Right renal pelvis (tissue), 4 donors: ENCODE measurements around the gene PNPLA7. TPM values are rescaled to one million over a fixed set of nuclear protein-coding genes. Genes with fewer than 3 reads are reported as not detected.
"Not testable (repeated sequence)": the region's sequence is repeated elsewhere in the genome, so short reads cannot be mapped to it uniquely, and the experiment has no call there.

ENCODE experiments used
- DNase-seq, 4 donors: peaks; one replicate each; pipeline ENCODE4 v3.0.0-alpha.2; 2013; ENCODE audit warnings: low read depth in 4 of 4, low spot score in 3 of 4, missing footprints in 1 of 4
- polyA plus RNA-seq, 4 donors: library from polyadenylated mRNA; unstranded; fragments of 120-200 nt; gene quantifications; one replicate each; pipeline ENCODE4 v1.2.1, GENCODE V29; 2013; ENCODE audit not compliant: insufficient read length in 4 of 4

Gene PNPLA7
- polyA plus RNA-seq, 4 donors, result 1.6 to 2.7 (median 2.2) TPM

- DNase-seq, result no peak
Observed at GRCh38 chr9:137426018-137426681, 124.1 kb downstream of the PNPLA7 start.

GRCh38 chr9:137423514-137424291 is 126.5 kb downstream of the PNPLA7 start:
- DNase-seq, result no peak

GRCh38 chr9:137422604-137423513 is 127.3 kb downstream of the PNPLA7 start, which contains the start of the genes EXD3 and NOXA1:
Gene EXD3 (minus strand): TSS chr9:137423162. CDS start chr9:137395357, 27,805 bp downstream.
Gene NOXA1 (plus strand): TSS chr9:137423393. CDS start chr9:137423530, 137 bp downstream.
- peak; percentile 75 to 85 (median 79) for DNase-seq

GRCh38 chr9:137421838-137422603 is 128.2 kb downstream of the PNPLA7 start:
- DNase-seq, result no peak

GRCh38 chr9:137417161-137418021 is 132.8 kb downstream of the PNPLA7 start:
- DNase-seq, result no peak

- DNase-seq, result no peak
Observed at GRCh38 chr9:137416563-137417151, 133.5 kb downstream of the PNPLA7 start.

- DNase-seq, result no peak
Observed at GRCh38 chr9:137416006-137416562, 134.1 kb downstream of the PNPLA7 start.

GRCh38 chr9:137415451-137415850 is 134.8 kb downstream of the PNPLA7 start:
- DNase-seq, result no peak

GRCh38 chr9:137412431-137412830 is 137.8 kb downstream of the PNPLA7 start:
- DNase-seq, result no peak

GRCh38 chr9:137411645-137412380 is 138.4 kb downstream of the PNPLA7 start:
- no peak for DNase-seq

- DNase-seq, result no peak
Observed at GRCh38 chr9:137411260-137411644, 138.9 kb downstream of the PNPLA7 start.

- DNase-seq, result no peak
Observed at GRCh38 chr9:137410891-137411249, 139.3 kb downstream of the PNPLA7 start.

GRCh38 chr9:137410236-137410890 is 139.8 kb downstream of the PNPLA7 start:
- not testable (repeated sequence) for DNase-seq
